Kidney epithelial cell (primary cell): ENCODE results near the gene OR2AG1. TPM values are rescaled to one million over a fixed set of nuclear protein-coding genes. Genes with fewer than 3 reads are reported as not detected.
A peak's percentile ranks its signal among the peaks of the same experiment; 100 is the strongest.

ENCODE experiments used
- DNase-seq: peaks from one replicate; pipeline ENCODE4 v3.0.0-alpha.2; 2010; ENCODE audit warnings: low read depth
- H3K27me3 ChIP-seq: 2 replicates; pipeline ENCODE4 v1.6.0; 2011; ENCODE audit warnings: low read length; ENCODE audit not compliant: control insufficient read depth, insufficient read depth
- H3K36me3 ChIP-seq: 2 replicates; pipeline ENCODE4 v1.5.1; 2011; ENCODE audit warnings: low read length; ENCODE audit not compliant: control insufficient read depth, insufficient read depth
- H3K4me3 ChIP-seq: 2 replicates; pipeline ENCODE4 v1.5.1; 2011; ENCODE audit warnings: low read depth, mild to moderate bottlenecking, control low read depth, low read length
- total RNA-seq: library from RNA; depleted of rRNA; stranded (reverse); fragments of >200 nt; gene quantifications from 2 replicates; pipeline ENCODE4 v1.2.3, GENCODE V29; 2015
- TF ChIP-seq, protein P1 (sequence below): IDR thresholded peaks from 2 replicates; pipeline ENCODE4 v1.5.1; 2011; ENCODE audit warnings: mild to moderate bottlenecking, moderate library complexity, low read length, control low read depth, inconsistent platforms; ENCODE audit not compliant: insufficient read depth, poor library complexity, severe bottlenecking

The OR2AG1 gene, protein sequence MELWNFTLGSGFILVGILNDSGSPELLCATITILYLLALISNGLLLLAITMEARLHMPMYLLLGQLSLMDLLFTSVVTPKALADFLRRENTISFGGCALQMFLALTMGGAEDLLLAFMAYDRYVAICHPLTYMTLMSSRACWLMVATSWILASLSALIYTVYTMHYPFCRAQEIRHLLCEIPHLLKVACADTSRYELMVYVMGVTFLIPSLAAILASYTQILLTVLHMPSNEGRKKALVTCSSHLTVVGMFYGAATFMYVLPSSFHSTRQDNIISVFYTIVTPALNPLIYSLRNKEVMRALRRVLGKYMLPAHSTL
- not detected in 2 replicates for total RNA-seq

DNA sequence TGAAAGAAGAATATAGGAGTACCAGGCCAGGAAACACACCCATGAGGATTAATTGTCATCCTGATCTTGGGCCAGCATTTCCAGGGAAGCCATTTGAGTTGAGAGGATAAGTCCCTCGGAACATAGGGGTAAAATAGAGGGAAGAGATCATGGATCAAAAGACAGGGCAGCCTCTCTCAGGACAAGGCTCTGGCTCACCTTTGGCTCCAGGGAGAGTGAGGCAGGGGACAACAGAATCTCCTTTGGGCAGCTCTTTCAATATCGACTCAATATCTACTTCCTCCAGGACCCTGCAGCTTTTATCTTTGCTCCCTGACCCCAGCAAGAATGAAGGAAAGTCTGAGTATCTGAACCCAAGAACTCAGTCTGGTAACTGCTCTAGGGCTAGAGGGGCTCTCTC lies at the start of gene OR2AG1:
TSS of gene OR2AG1 (plus strand) at position 301 of the 400 bp plus-strand sequence. CDS start 2,018 bp downstream, outside the sequence.
- Histone ChIP-seq H3K27me3 (no peaks in the 10 kb centered on the region), H3K4me3 (no peak within 1 kb of the TSS), H3K36me3 (no peaks in the 10 kb centered on the region)
- TF ChIP-seq, protein P1, sequence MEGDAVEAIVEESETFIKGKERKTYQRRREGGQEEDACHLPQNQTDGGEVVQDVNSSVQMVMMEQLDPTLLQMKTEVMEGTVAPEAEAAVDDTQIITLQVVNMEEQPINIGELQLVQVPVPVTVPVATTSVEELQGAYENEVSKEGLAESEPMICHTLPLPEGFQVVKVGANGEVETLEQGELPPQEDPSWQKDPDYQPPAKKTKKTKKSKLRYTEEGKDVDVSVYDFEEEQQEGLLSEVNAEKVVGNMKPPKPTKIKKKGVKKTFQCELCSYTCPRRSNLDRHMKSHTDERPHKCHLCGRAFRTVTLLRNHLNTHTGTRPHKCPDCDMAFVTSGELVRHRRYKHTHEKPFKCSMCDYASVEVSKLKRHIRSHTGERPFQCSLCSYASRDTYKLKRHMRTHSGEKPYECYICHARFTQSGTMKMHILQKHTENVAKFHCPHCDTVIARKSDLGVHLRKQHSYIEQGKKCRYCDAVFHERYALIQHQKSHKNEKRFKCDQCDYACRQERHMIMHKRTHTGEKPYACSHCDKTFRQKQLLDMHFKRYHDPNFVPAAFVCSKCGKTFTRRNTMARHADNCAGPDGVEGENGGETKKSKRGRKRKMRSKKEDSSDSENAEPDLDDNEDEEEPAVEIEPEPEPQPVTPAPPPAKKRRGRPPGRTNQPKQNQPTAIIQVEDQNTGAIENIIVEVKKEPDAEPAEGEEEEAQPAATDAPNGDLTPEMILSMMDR, result no peak
- DNase-seq, result no peak

GRCh38 chr11:6733326-6734275 lies 49.2 kb upstream of the OR2AG1 start:
- Histone ChIP-seq H3K27me3 (no peaks in the 10 kb centered on the region), H3K36me3 (no peaks in the 10 kb centered on the region), H3K4me3 (no peak overlapping the region)
- TF ChIP-seq, protein P1, result no peak
- DNase-seq, result no peak

DNA sequence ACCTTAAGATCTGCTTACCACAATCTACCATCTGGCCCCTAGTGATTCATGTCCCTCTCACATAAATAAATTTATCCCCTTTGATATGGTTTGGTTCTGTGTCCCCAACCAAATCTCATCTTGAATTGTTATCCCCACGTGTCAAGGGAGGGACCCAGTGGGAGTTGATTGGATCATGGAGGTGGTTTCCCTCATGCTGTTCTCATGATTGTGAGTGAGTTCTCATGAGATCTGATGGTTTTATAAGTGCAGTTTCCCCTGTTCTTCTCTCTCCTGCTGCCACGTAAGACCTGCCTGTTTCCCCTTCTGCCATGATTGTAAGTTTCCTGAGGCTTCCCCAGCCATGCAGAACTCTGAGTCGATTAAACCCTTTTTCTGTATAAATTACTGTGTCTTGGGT lies 48.2 kb upstream of the OR2AG1 start:
- Histone ChIP-seq H3K36me3 (no peaks in the 10 kb centered on the region), H3K27me3 (no peaks in the 10 kb centered on the region), H3K4me3 (no peak overlapping the region)
- TF ChIP-seq, protein P1, result no peak
- DNase-seq, result no peak

- Histone ChIP-seq H3K4me3 (no peak overlapping the region), H3K27me3 (no peaks in the 10 kb centered on the region), H3K36me3 (no peaks in the 10 kb centered on the region)
- TF ChIP-seq, protein P1, result no peak
- peak; percentile 42 for DNase-seq
Observed at GRCh38 chr11:6735306-6735705, 47.5 kb upstream of the OR2AG1 start.

DNA sequence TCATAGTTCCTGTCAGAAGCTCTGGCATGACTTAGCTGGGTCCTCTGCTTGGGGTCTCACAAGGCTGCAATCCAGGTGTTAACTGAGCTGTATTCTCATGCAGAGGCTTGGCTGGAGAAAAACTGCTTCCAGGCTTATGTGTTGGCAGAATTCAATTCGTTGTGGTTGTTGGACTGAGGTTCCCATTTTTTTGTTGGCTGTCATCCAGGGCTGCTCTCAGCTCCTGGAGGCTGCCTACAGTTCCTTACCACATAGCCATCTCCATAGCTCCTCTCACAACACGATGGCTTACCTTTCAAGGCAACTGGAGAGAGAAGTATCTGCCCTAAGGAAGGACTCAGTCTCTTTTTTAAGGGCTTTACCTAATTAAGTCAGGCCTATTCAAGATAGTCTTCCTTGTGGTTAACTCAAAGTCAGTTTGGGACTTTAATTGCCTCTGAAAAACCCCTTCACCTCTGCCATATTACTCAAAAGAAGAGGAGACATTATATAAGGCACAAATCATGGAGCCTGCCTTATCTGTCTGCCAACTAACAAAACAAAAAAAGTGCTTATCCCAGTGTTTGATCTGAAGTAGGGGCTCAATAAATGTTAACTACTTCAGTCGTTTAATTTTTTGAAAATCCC lies 46.2 kb upstream of the OR2AG1 start:
- TF ChIP-seq, protein P1, result no peak
- no peaks in the 10 kb centered on the region for H3K36me3 ChIP-seq
- no peaks in the 10 kb centered on the region for H3K27me3 ChIP-seq
- no peak overlapping the region for H3K4me3 ChIP-seq
- DNase-seq, result no peak
